Erythroblast (primary cell): Measurements from ENCODE around the gene CHST15.

Experiments used
- GATA1 ChIP-seq: IDR thresholded peaks from 2 replicates; pipeline ENCODE4 v1.6.1; 2011; ENCODE audit warnings: low read depth, mild to moderate bottlenecking, control low read depth, low read length, moderate library complexity
- POLR2A ChIP-seq: IDR thresholded peaks from 2 replicates; pipeline ENCODE4 v1.6.1; 2011; ENCODE audit warnings: mild to moderate bottlenecking, low read length

DNA sequence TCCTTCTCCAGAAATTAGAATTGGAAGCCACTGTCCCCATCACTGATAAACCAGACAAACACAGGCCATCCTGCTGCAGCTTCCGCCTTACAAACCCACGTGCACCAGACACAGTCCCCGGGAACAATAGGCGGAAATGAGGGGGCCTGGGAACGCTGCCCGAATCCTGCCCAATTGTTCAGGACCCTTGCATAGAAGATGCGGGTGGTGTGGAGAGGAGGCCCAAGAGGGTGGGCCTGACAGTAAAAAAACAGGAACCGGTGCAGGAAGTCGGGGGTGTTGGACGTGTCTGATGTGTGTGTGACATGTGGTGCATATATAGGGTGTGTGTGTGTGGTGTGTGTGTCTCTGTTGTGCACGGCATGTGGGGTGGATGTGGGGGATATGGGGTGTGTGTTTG lies 26.5 kb upstream of the CHST15 start:
- TF ChIP-seq POLR2A (no peak), GATA1 (no peak)
